ENCODE data around the gene MRPL53. TPM values are rescaled to one million over a fixed set of nuclear protein-coding genes. Genes with fewer than 3 reads are reported as not detected.

The MRPL53 gene
- total and polyA plus RNA-seq, 2 of the 8 experiments (the other 6 are each of a cell fraction or from before 2014, with no cell fraction given) = 36.6 to 46.3 TPM

DNA sequence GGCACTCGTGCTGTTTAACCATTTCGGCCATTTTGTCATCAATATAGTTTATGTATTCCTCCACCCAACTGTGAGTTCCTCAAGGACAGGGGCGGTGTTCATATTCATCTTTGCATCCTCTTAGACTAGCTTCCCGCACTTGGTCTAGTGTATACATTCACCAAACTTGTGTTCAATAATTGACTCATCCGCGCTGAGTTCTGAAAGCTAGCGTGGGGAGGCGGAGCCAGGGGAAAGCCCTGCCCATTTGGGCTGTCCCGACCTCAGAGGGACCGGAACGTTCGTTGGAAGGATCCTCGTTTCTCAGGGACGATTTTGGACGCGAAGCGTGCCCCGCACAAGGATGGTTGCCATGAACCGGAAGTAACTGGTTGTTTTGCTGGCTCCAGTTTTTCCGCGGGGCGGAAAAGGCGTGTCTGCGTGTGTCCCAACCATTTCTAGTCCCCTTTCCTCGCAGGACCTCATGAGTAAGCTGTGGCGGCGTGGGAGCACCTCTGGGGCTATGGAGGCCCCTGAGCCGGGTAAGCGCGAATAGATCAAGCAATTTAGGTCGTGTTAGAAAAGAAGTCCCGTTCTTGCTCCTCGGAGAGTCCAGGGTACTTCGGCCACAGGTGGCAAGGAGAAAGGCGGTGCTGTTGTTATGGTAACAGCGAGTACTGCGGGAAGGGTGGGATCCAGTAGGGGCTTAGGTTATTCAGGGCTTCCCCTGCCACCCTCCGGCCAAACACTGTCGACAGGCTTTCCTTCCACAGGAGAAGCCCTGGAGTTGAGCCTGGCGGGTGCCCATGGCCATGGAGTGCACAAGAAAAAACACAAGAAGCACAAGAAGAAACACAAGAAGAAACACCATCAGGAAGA lies 17.6 kb downstream of the MRPL53 start, which contains the start of gene INO80B (continued):
- TF ChIP-seq, protein P1, sequence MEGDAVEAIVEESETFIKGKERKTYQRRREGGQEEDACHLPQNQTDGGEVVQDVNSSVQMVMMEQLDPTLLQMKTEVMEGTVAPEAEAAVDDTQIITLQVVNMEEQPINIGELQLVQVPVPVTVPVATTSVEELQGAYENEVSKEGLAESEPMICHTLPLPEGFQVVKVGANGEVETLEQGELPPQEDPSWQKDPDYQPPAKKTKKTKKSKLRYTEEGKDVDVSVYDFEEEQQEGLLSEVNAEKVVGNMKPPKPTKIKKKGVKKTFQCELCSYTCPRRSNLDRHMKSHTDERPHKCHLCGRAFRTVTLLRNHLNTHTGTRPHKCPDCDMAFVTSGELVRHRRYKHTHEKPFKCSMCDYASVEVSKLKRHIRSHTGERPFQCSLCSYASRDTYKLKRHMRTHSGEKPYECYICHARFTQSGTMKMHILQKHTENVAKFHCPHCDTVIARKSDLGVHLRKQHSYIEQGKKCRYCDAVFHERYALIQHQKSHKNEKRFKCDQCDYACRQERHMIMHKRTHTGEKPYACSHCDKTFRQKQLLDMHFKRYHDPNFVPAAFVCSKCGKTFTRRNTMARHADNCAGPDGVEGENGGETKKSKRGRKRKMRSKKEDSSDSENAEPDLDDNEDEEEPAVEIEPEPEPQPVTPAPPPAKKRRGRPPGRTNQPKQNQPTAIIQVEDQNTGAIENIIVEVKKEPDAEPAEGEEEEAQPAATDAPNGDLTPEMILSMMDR (IDR thresholded peaks at IDR 0.05; ENCODE audit: control extremely low read depth in 1 of 3, insufficient read depth in 1 of 3, low read depth in 1 of 3, low read length in 3 of 3) = no peak; a peak in 1 of 4 replicates
